Breast epithelium (tissue), 4 donors: ENCODE data around the gene ATOX1. TPM values are rescaled to one million over a fixed set of nuclear protein-coding genes. Genes with fewer than 3 reads are reported as not detected.
A peak's percentile ranks its signal among the peaks of the same experiment; 100 is the strongest.

Experiments used
- DNase-seq, 2 donors: peaks; one replicate each; pipeline ENCODE4 v3.0.0-alpha.2; 2019; ENCODE audit warnings: low spot score in 2 of 2
- H3K27ac ChIP-seq, 2 donors: fragments of 200-600 bp; sonication (generic) in 1 of 2; one replicate each; pipeline ENCODE4 v1.5.1; 2016 to 2019; ENCODE audit warnings: mild to moderate bottlenecking in 1 of 2
- H3K27me3 ChIP-seq, 2 donors: fragments of 200-600 bp; sonication (generic) in 1 of 2; one replicate each; pipeline versions ENCODE4 v1.5.1 to v1.6.0; 2017 to 2019; ENCODE audit warnings: control low read depth in 1 of 2, mild to moderate bottlenecking in 1 of 2
- H3K36me3 ChIP-seq: fragments of 200-600 bp; one replicate; pipeline ENCODE4 v1.5.1; 2019
- H3K4me1 ChIP-seq, 2 donors: fragments of 200-600 bp; sonication (generic); one replicate each; pipeline ENCODE4 v1.5.1; 2016 to 2019; ENCODE audit warnings: control low read depth in 1 of 2
- H3K4me3 ChIP-seq, 3 donors: fragments of 200-600 bp; sonication (generic); 1 replicate in 2 of 3; 2 replicates in 1 of 3; pipeline ENCODE4 v1.5.1; 2016 to 2019; ENCODE audit warnings: mild to moderate bottlenecking in 3 of 3, moderate library complexity in 2 of 3
- H3K9me3 ChIP-seq, 2 donors: fragments of 200-600 bp; sonication (generic) in 1 of 2; one replicate each; pipeline ENCODE4 v1.5.1; 2016 to 2019; ENCODE audit warnings: control low read depth in 1 of 2
- CTCF ChIP-seq, 3 donors: fragments of 450-650 bp; IDR thresholded peaks; one replicate each; pipeline ENCODE4 v1.5.1; 2016 to 2017; ENCODE audit warnings: antibody characterized with exemption in 3 of 3, mild to moderate bottlenecking in 3 of 3, moderate library complexity in 3 of 3
- POLR2A ChIP-seq: fragments of 450-650 bp; IDR thresholded peaks from one replicate; pipeline ENCODE4 v1.6.1; 2016; ENCODE audit warnings: antibody characterized with exemption, mild to moderate bottlenecking, moderate library complexity
- POLR2AphosphoS5 ChIP-seq, 3 donors: sonication (generic); formaldehyde crosslinking; IDR thresholded peaks; one replicate each; pipeline ENCODE4 v1.6.1; 2017; ENCODE audit warnings: antibody characterized with exemption in 3 of 3
- intact Hi-C: fragments of 100-400 bp; cut with DNase I; formaldehyde crosslinking; loops from one replicate; pipeline ENCODE4 v1.15.1; 2023; ENCODE audit warnings: low total_unique reads
- total RNA-seq, 3 donors: library from RNA; depleted of rRNA; stranded (reverse); fragments of >200 nt; gene quantifications; one replicate each; pipeline ENCODE4 v1.1.0, GENCODE V29; 2016

The ATOX1 gene
- total RNA-seq, 3 donors from 2014 or later: 119 to 138 (median 120) TPM

DNA sequence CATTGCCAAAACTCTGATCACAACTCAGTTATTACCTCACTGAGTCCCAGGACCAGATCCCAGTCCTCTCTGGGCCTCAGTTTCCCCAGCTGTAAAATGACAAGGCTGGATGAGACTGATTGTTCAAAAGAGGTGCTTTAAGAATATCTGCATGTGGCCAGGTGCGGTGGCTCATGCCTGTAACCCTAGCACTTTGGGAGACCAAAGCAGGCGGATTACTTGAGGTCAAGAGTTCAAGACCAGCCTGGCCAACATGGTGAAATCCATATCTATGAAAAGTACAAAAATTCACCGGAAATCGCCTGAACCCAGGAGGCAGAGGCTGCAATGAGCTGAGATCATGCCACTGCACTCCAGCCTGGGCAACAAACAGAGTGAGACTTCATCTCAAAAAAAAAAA is 8.3 kb downstream of the ATOX1 start:
- intact Hi-C loops: no loop called here
- Histone ChIP-seq H3K36me3 (no peaks in the 10 kb centered on the region), H3K9me3 (no peaks in the 10 kb centered on the region), H3K27me3 (no peaks in the 10 kb centered on the region), H3K4me3 (no peak overlapping the region), H3K27ac (peak overlapping the region in 1 of 2 donors; percentile 9), H3K4me1 (peaks cover 0 to 5% of the 10 kb centered on the region in 2 donors)
- DNase-seq: no peak
- TF ChIP-seq CTCF (IDR thresholded peaks at IDR 0.05): no peak
- TF ChIP-seq POLR2A: no peak
- TF ChIP-seq POLR2AphosphoS5 (IDR thresholded peaks at IDR 0.05): no peak

DNA sequence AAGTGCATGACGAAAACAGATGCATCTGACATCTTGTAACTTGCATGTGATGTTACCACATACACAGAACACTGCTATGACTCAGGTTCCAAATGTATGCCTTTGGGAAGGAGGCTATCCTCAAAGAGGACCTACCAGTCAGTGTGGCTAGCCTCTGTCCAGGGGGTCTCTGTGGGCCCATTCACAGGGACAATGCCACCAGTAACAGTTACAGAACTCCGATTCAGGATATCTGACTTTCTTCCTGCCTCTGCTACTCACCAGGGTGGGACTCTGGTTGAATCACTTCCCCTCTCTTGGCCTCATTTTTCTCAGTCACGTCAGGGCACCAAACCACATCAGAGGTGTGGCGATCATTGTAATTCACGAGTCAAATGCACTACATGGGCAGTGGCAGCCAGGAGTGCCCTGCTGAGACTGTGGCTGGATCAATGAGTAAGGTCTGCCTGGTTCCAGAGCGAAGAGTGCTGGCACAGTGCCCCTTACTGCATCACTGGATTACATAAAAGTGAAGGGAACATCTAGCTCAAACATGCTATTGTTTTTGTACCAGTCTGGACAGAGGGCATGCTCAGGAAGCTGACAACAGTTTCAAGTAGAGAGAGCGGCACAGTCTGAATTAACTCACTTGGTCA is 13.2 kb downstream of the ATOX1 start:
- intact Hi-C loops: no loop called here

DNA sequence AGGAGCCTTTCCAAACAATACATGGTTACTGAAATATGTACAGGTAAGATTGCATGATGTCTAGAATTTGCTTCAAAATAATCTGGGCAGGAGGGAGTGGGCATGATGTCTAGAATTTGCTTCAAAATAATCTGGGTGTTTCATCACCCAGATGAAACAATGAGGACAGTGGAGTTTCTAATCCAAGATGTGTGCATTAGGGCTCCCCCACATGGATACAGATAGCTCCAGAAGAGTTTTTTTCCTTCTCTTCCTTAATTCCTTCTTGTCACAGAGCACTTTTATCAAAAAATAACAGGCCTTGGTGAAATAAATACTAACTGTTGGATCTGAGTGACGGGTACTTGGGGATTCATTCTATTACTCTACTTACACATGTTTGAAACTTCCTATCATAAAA is 14.9 kb downstream of the ATOX1 start:
- H3K4me1 ChIP-seq: peaks cover 0 to 5% of the 10 kb centered on the region in 2 donors
- no peak overlapping the region for H3K27ac ChIP-seq
- no peak for TF ChIP-seq POLR2AphosphoS5 (IDR thresholded peaks at IDR 0.05)
- no peak for TF ChIP-seq POLR2A
- no peak for TF ChIP-seq CTCF (IDR thresholded peaks at IDR 0.05)
- DNase-seq: no peak
- no peaks in the 10 kb centered on the region for H3K9me3 ChIP-seq
- H3K27me3 ChIP-seq: no peaks in the 10 kb centered on the region
- no peaks in the 10 kb centered on the region for H3K36me3 ChIP-seq
- no peak overlapping the region for H3K4me3 ChIP-seq
- intact Hi-C loops: loop anchor here (5.0 kb wide), 1 partner anchor 81 kb away; no protein-coding TSS in a partner anchor

More for the DNA sequence above, 13.2 kb downstream of the ATOX1 start:
- H3K27ac ChIP-seq: peak overlapping the region; percentile 75 to 80
- peak in 1 of 2 donors; percentile 87 for DNase-seq
- H3K4me3 ChIP-seq: no peak overlapping the region
- H3K36me3 ChIP-seq: no peaks in the 10 kb centered on the region
- peaks cover 0 to 5% of the 10 kb centered on the region in 2 donors for H3K4me1 ChIP-seq
- no peaks in the 10 kb centered on the region for H3K27me3 ChIP-seq
- TF ChIP-seq CTCF (IDR thresholded peaks at IDR 0.05): no peak
- TF ChIP-seq POLR2A: no peak
- TF ChIP-seq POLR2AphosphoS5 (IDR thresholded peaks at IDR 0.05): peak in 1 of 3 donors; percentile 38
- no peaks in the 10 kb centered on the region for H3K9me3 ChIP-seq

DNA sequence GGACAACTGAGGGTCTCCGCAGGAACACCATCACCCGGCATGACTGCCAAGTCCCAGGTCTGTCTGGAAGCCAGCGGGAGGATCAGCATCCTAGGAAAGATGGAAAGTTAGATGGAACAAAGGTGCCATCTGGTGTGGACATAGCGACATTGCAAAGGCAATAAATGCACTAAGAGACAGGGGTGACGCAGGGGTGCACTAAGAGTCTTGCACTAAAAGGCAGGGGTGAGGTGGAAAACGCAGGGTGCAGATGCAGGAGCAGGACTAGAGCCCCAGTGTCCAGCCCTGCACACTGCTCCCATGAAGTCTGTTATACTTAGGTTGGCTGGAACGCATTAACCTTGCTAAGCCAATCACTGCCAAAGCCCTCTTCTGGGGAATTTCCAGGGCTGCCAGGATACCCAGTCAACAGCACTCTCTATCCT is 15.5 kb downstream of the ATOX1 start:
- intact Hi-C loops: loop anchor here (5.0 kb wide), 1 partner anchor 81 kb away; no protein-coding TSS in a partner anchor
- Histone ChIP-seq H3K27ac (peak overlapping the region in 1 of 2 donors; percentile 2), H3K36me3 (no peaks in the 10 kb centered on the region), H3K4me1 (peaks cover 0 to 5% of the 10 kb centered on the region in 2 donors), H3K27me3 (no peaks in the 10 kb centered on the region), H3K4me3 (no peak overlapping the region), H3K9me3 (no peaks in the 10 kb centered on the region)
- DNase-seq: no peak
- TF ChIP-seq POLR2A (no peak), CTCF (IDR thresholded peaks at IDR 0.05) (peak; percentile 24 to 68 (median 56)), POLR2AphosphoS5 (IDR thresholded peaks at IDR 0.05) (peak in 1 of 3 donors; percentile 22)

DNA sequence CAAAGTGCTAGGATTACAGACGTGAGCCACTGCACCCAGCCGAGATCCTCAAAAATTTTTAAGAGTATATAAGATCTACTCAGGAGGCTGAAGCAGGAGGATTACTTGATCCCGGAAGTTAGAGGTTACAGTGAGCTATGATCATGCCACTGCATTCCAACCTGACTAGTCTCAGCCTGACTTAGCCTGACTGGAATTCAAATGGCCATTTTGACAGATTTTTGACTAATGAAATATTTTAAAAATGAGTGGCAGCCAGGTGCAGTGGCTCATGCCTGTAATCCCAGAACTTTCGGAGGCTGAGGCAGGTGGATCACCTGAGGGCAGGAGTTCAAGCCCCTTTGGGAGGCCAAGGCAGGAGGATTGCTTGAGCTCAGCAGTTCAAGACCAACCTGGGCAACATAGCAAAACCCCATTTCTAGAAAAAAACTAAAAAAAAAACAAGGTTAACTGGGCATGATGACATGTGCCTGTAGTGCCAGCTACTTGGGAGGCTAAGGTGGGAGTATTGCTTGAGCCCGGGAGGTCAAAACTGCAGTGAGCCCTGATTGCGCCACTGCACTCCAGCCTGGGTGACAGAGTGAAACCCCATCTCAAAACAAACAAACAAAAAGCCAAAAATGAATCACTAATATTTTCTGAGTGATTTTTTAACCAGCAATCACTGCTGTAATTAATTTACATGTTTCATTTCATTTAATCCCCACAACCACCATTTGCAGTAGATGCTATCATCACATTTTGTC is 16.6 kb downstream of the ATOX1 start:
- intact Hi-C loops: loop anchor here (5.0 kb wide), 1 partner anchor 80 kb away; no protein-coding TSS in a partner anchor
- peak overlapping the region in 1 of 2 donors; percentile 15 for H3K27ac ChIP-seq
- no peaks in the 10 kb centered on the region for H3K9me3 ChIP-seq
- no peak for TF ChIP-seq CTCF (IDR thresholded peaks at IDR 0.05)
- no peak for TF ChIP-seq POLR2AphosphoS5 (IDR thresholded peaks at IDR 0.05)
- TF ChIP-seq POLR2A: no peak
- no peak overlapping the region for H3K4me3 ChIP-seq
- no peaks in the 10 kb centered on the region for H3K36me3 ChIP-seq
- H3K4me1 ChIP-seq: peaks cover 0 to 5% of the 10 kb centered on the region in 2 donors
- no peak for DNase-seq
- no peaks in the 10 kb centered on the region for H3K27me3 ChIP-seq
